OCI-LY1 (cell line): Measurements from ENCODE around the gene USP2.

ENCODE experiments used
- H2AFZ ChIP-seq: fragments of 200-600 bp; sonication (generic), shearing (Covaris generic); 2 replicates; pipeline ENCODE4 v1.6.0; 2014; ENCODE audit warnings: antibody characterized with exemption, mild to moderate bottlenecking, low read length
- H3F3A ChIP-seq: fragments of 200-600 bp; sonication (generic), shearing (Covaris generic); 2 replicates; pipeline ENCODE4 v1.6.0; 2014; ENCODE audit warnings: mild to moderate bottlenecking, antibody characterized with exemption, low read length, moderate library complexity; ENCODE audit not compliant: insufficient read depth
- H3K27ac ChIP-seq: fragments of 200-600 bp; sonication (generic); 2 replicates; pipeline ENCODE4 v1.5.1; 2014; ENCODE audit warnings: low read length, mixed run types, mild to moderate bottlenecking, low read depth; ENCODE audit not compliant: poor library complexity, severe bottlenecking
- H3K27me3 ChIP-seq: fragments of 200-600 bp; sonication (generic); 2 replicates; pipeline ENCODE4 v1.6.0; 2014; ENCODE audit warnings: antibody characterized with exemption, mild to moderate bottlenecking, low read length, moderate library complexity; ENCODE audit not compliant: insufficient read depth
- H3K36me3 ChIP-seq: fragments of 200-600 bp; sonication (generic); 2 replicates; pipeline ENCODE4 v1.6.1; 2014; ENCODE audit warnings: mild to moderate bottlenecking, antibody characterized with exemption, low read length, moderate library complexity, mixed read lengths; ENCODE audit not compliant: insufficient read depth
- H3K4me1 ChIP-seq: fragments of 200-600 bp; sonication (generic); 2 replicates; pipeline ENCODE4 v1.5.1; 2014; ENCODE audit warnings: mild to moderate bottlenecking, low read length, moderate library complexity; ENCODE audit not compliant: insufficient read depth, severe bottlenecking
- H3K4me2 ChIP-seq: fragments of 200-600 bp; sonication (generic), shearing (Covaris generic); 2 replicates; pipeline ENCODE4 v1.6.1; 2014; ENCODE audit warnings: low read length
- H3K4me3 ChIP-seq: fragments of 200-600 bp; sonication (generic); 2 replicates; pipeline ENCODE4 v1.5.1; 2014; ENCODE audit warnings: low read length, low read depth, mild to moderate bottlenecking, mixed read lengths; ENCODE audit not compliant: poor library complexity, severe bottlenecking
- H3K79me2 ChIP-seq: fragments of 200-600 bp; shearing (Covaris generic); 2 replicates; pipeline ENCODE4 v1.6.1; 2016; ENCODE audit warnings: mixed run types, low read length, mixed read lengths; ENCODE audit not compliant: insufficient read depth
- H3K9ac ChIP-seq: fragments of 200-600 bp; sonication (generic), shearing (Covaris generic); 2 replicates; pipeline ENCODE4 v1.6.1; 2014; ENCODE audit warnings: mild to moderate bottlenecking, low read length, mixed read lengths
- H3K9me2 ChIP-seq: fragments of 200-600 bp; sonication (generic), shearing (Covaris generic); 2 replicates; pipeline ENCODE4 v1.6.1; 2014; ENCODE audit warnings: low read depth, mild to moderate bottlenecking, low read length, mixed read lengths
- H3K9me3 ChIP-seq: fragments of 200-600 bp; shearing (Covaris generic); 2 replicates; pipeline ENCODE4 v1.6.1; 2014; ENCODE audit warnings: low read length, mixed read lengths
- H4K20me1 ChIP-seq: fragments of 200-600 bp; sonication (generic), shearing (Covaris generic); 2 replicates; pipeline ENCODE4 v1.6.0; 2016; ENCODE audit warnings: mild to moderate bottlenecking, low read length; ENCODE audit not compliant: insufficient read depth
- CTCF ChIP-seq: fragments of 200-600 bp; sonication (generic), shearing (Covaris generic); IDR thresholded peaks from 2 replicates; pipeline ENCODE4 v1.5.1; 2017; ENCODE audit warnings: mild to moderate bottlenecking, antibody characterized with exemption, low read length, moderate library complexity, mixed read lengths
- EZH2 ChIP-seq: fragments of 200-600 bp; sonication (generic), shearing (Covaris generic); IDR thresholded peaks from 2 replicates; pipeline ENCODE4 v1.8.0; 2017; ENCODE audit warnings: borderline replicate concordance, mixed run types, mild to moderate bottlenecking, antibody characterized with exemption, low read length, moderate library complexity, mixed read lengths

Gene USP2

GRCh38 chr11:119420631-119421030 is 39.1 kb upstream of the USP2 start:
- Histone ChIP-seq H3K4me2 (no peak overlapping the region), H2AFZ (no peak overlapping the region)

GRCh38 chr11:119419834-119420492 is 38.5 kb upstream of the USP2 start:
- Histone ChIP-seq H3K36me3 (no peaks in the 10 kb centered on the region), H3F3A (no peaks in the 10 kb centered on the region), H3K79me2 (no peaks in the 10 kb centered on the region), H3K4me2 (no peak overlapping the region), H3K27me3 (no peaks in the 10 kb centered on the region), H3K4me3 (no peak overlapping the region), H3K9me2 (no peaks in the 10 kb centered on the region), H3K9ac (no peak overlapping the region), H3K4me1 (no peaks in the 10 kb centered on the region), H2AFZ (no peak overlapping the region), H3K27ac (no peak overlapping the region), H4K20me1 (no peaks in the 10 kb centered on the region), H3K9me3 (no peaks in the 10 kb centered on the region)
- TF ChIP-seq EZH2 (no peak), CTCF (no peak)

More at GRCh38 chr11:119420631-119421030, 39.1 kb upstream of the USP2 start:
- H3K9me3 ChIP-seq, result no peaks in the 10 kb centered on the region
- H3K4me3 ChIP-seq, result no peak overlapping the region
- H3K4me1 ChIP-seq, result no peaks in the 10 kb centered on the region
- no peaks in the 10 kb centered on the region for H4K20me1 ChIP-seq
- no peak overlapping the region for H3K27ac ChIP-seq
- no peaks in the 10 kb centered on the region for H3F3A ChIP-seq
- H3K36me3 ChIP-seq, result no peaks in the 10 kb centered on the region
- no peaks in the 10 kb centered on the region for H3K27me3 ChIP-seq
- H3K79me2 ChIP-seq, result no peaks in the 10 kb centered on the region
- TF ChIP-seq CTCF (no peak), EZH2 (no peak)
- no peak overlapping the region for H3K9ac ChIP-seq
- H3K9me2 ChIP-seq, result no peaks in the 10 kb centered on the region

- Histone ChIP-seq H2AFZ (no peak overlapping the region), H3K27ac (no peak overlapping the region), H3K36me3 (no peaks in the 10 kb centered on the region), H4K20me1 (no peaks in the 10 kb centered on the region), H3K79me2 (no peaks in the 10 kb centered on the region), H3K4me2 (no peak overlapping the region), H3K9ac (no peak overlapping the region), H3K9me2 (no peaks in the 10 kb centered on the region), H3K9me3 (no peaks in the 10 kb centered on the region), H3K27me3 (no peaks in the 10 kb centered on the region), H3K4me1 (no peaks in the 10 kb centered on the region), H3K4me3 (no peak overlapping the region), H3F3A (no peaks in the 10 kb centered on the region)
- TF ChIP-seq EZH2, result no peak
- no peak for TF ChIP-seq CTCF
Observed at GRCh38 chr11:119419246-119419645, 37.8 kb upstream of the USP2 start.
